B cell (primary cell): Measurements from ENCODE around the gene NUDT14. TPM values are rescaled to one million over a fixed set of nuclear protein-coding genes. Genes with fewer than 3 reads are reported as not detected.

Experiments
- ATAC-seq: fragments of 200-7000 bp; cut with Tn5 transposase; one replicate; pipeline ENCODE4 v1.10.0; 2021; ENCODE audit warnings: low read depth, mild to moderate bottlenecking, moderate number of reproducible peaks, moderate library complexity
- CTCF ChIA-PET: fragments of 350-600 bp; sonication (Branson Sonifier 250); formaldehyde crosslinking; loops from one replicate; lab custom pipeline; 2021; ENCODE audit warnings: antibody characterized with exemption, inconsistent platforms; lab: Charles Lee
- POLR2A ChIA-PET: fragments of 350-600 bp; sonication (Branson Sonifier 250); formaldehyde crosslinking; loops from one replicate; lab custom pipeline; 2021; ENCODE audit warnings: antibody characterized with exemption; lab: Charles Lee
- DNase-seq: peaks from one replicate; pipeline ENCODE4 v3.0.0; 2013
- H2AFZ ChIP-seq: 2 replicates; pipeline ENCODE4 v1.6.1; 2012; ENCODE audit warnings: mild to moderate bottlenecking, low read depth, low read length; ENCODE audit not compliant: insufficient read depth, poor library complexity, severe bottlenecking
- H3K27ac ChIP-seq, 2 donors: 1 replicate in 1 of 2; 2 replicates in 1 of 2; pipeline ENCODE4 v1.5.1; 2012 to 2013; ENCODE audit warnings: low read length in 2 of 2, mild to moderate bottlenecking in 2 of 2, moderate library complexity in 1 of 2
- H3K27me3 ChIP-seq, 4 experiments: fragments of 200-600 bp in 1 of 4; sonication (generic) in 1 of 4; replicated peaks in 1 of 4; 1 replicate in 2 of 4; 2 replicates in 2 of 4; pipeline versions ENCODE4 v1.6.1 to v1.7.0; 2013 to 2016; ENCODE audit warnings: low read length in 3 of 4, mild to moderate bottlenecking in 2 of 4, mixed read lengths in 1 of 4, moderate library complexity in 1 of 4; ENCODE audit not compliant: insufficient read depth in 4 of 4, control insufficient read depth in 3 of 4; ENCODE audit errors: control extremely low read depth in 1 of 4
- H3K36me3 ChIP-seq, 2 experiments: replicated peaks in 1 of 2; 1 replicate in 1 of 2; 2 replicates in 1 of 2; pipeline versions ENCODE4 v1.6.1 to v1.7.1; 2013; ENCODE audit warnings: low read length in 1 of 2; ENCODE audit not compliant: insufficient read depth in 2 of 2, control insufficient read depth in 1 of 2; ENCODE audit errors: control extremely low read depth in 1 of 2, extremely low read depth in 1 of 2
- H3K4me1 ChIP-seq, 2 donors: fragments of 200-600 bp in 1 of 2; sonication (generic) in 1 of 2; 1 replicate in 1 of 2; 2 replicates in 1 of 2; pipeline versions ENCODE4 v1.5.1 to v1.6.1; 2013 to 2017; ENCODE audit warnings: low read length in 2 of 2; ENCODE audit not compliant: control insufficient read depth in 2 of 2, insufficient read depth in 2 of 2
- H3K4me2 ChIP-seq: replicated peaks from 2 replicates; pipeline ENCODE3; 2012; ENCODE audit warnings: mild to moderate bottlenecking, low read depth, low read length; ENCODE audit not compliant: poor library complexity, severe bottlenecking
- H3K4me3 ChIP-seq, 5 experiments: fragments of 200-600 bp in 1 of 5; sonication (generic) in 1 of 5; 1 replicate in 3 of 5; 2 replicates in 2 of 5; pipeline versions ENCODE4 v1.5.1 to v1.7.0; 2011 to 2016; ENCODE audit warnings: low read length in 4 of 5, mild to moderate bottlenecking in 4 of 5, low read depth in 2 of 5, control low read depth in 1 of 5, moderate library complexity in 1 of 5; ENCODE audit not compliant: insufficient read depth in 1 of 5; ENCODE audit errors: control extremely low read depth in 1 of 5, extremely low read depth in 1 of 5
- H3K79me2 ChIP-seq: fragments of 200-600 bp; sonication (generic); one replicate; pipeline ENCODE4 v1.6.0; 2016; ENCODE audit warnings: low read length; ENCODE audit not compliant: control insufficient read depth, insufficient read depth
- H3K9ac ChIP-seq: fragments of 200-600 bp; sonication (generic); 2 replicates; pipeline ENCODE4 v1.6.1; 2017; ENCODE audit warnings: mild to moderate bottlenecking, low read length, moderate library complexity
- H3K9me3 ChIP-seq, 3 donors: one replicate each; pipeline versions ENCODE4 v1.6.1 to v1.7.1; 2013; ENCODE audit warnings: low read length in 2 of 3; ENCODE audit not compliant: control insufficient read depth in 2 of 3, insufficient read depth in 1 of 3; ENCODE audit errors: control extremely low read depth in 1 of 3
- H4K20me1 ChIP-seq: 2 replicates; pipeline ENCODE4 v1.6.0; 2012; ENCODE audit warnings: mild to moderate bottlenecking, low read length; ENCODE audit not compliant: insufficient read depth, control insufficient read depth, poor library complexity, severe bottlenecking
- H3K27ac Mint-ChIP-seq: one replicate; pipeline ENCODE4 v1.8.0; 2021; ENCODE audit warnings: mixed read lengths
- H3K27me3 Mint-ChIP-seq: one replicate; pipeline ENCODE4 v1.8.0; 2021; ENCODE audit warnings: mixed read lengths
- H3K4me1 Mint-ChIP-seq: one replicate; pipeline ENCODE4 v1.8.0; 2021; ENCODE audit warnings: mixed read lengths
- H3K4me3 Mint-ChIP-seq: one replicate; pipeline ENCODE4 v1.8.0; 2021; ENCODE audit warnings: mixed read lengths
- H3K9me3 Mint-ChIP-seq: one replicate; pipeline ENCODE4 v1.8.0; 2022; ENCODE audit warnings: mixed read lengths; ENCODE audit not compliant: insufficient read depth
- EZH2 ChIP-seq: IDR thresholded peaks from 2 replicates; pipeline ENCODE4 v1.6.1; 2012; ENCODE audit warnings: borderline replicate concordance, low read depth, mild to moderate bottlenecking, moderate library complexity, low read length; ENCODE audit not compliant: insufficient read depth, poor library complexity, severe bottlenecking
- WGBS: methylation state at CpG from one replicate; pipeline ENCODE4 v1.1.5; 2013; ENCODE audit warnings: missing lambda C conversion rate; ENCODE audit not compliant: insufficient coverage; 5-methylcytosine and 5-hydroxymethylcytosine counted together
- intact Hi-C: fragments of 100-400 bp; cut with micrococcal nuclease; formaldehyde crosslinking; loops from one replicate; pipeline ENCODE4 v1.10.0; 2022
- polyA plus RNA-seq: library from polyadenylated mRNA; depleted of rRNA; stranded (reverse); fragments of >200 nt; gene quantifications from 2 replicates; pipeline ENCODE4 v1.2.3, GENCODE V29; 2012
- total RNA-seq, 2 donors: library from RNA; stranded (reverse); fragments of 120-200 nt in 1 of 2; gene quantifications; 1 replicate in 1 of 2; 2 replicates in 1 of 2; pipeline versions ENCODE4 v1.2.3 to v1.2.4, GENCODE V29; 2013 to 2022
- TF ChIP-seq, protein P1 (sequence below): fragments of 200-600 bp; IDR thresholded peaks from one replicate; pipeline ENCODE4 v1.8.0; 2022; ENCODE audit warnings: antibody characterized with exemption, mild to moderate bottlenecking

The NUDT14 gene
- total and polyA plus RNA-seq, 2 donors (not counting 1 experiment from before 2014, with no cell fraction given) = 17.4 to 31.6 TPM

DNA sequence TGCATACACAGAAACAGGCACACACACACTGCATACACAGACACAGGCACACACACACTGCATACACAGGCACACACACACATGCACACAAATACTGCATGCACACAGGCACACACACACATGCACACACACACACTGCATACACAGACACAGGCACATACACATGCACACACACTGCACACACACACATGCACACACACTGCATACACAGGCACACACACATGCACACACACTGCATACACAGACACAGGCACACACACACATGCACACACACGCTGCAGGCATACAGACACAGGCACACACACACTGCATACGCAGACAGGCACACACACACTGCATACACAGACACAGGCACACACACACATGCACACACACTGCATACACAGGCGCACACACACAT, 34.5 kb upstream of the NUDT14 start:
- H3K27ac ChIP-seq = no peak overlapping the region
- WGBS = 79% methylated on average over 3 of the region's 3 CpGs
- peaks cover 2 to 39% of the 10 kb centered on the region in 2 experiments for H3K36me3 ChIP-seq
- no peaks in the 10 kb centered on the region for H3K4me1 Mint-ChIP-seq
- H3K27me3 ChIP-seq = no peaks in the 10 kb centered on the region
- POLR2A ChIA-PET = no interaction called here
- no peak overlapping the region for H3K4me3 Mint-ChIP-seq
- H2AFZ ChIP-seq = no peak overlapping the region
- H3K4me1 ChIP-seq = no peaks in the 10 kb centered on the region
- CTCF ChIA-PET = no interaction called here
- no peak overlapping the region for H3K4me2 ChIP-seq
- TF ChIP-seq EZH2 = no peak
- TF ChIP-seq, protein P1, sequence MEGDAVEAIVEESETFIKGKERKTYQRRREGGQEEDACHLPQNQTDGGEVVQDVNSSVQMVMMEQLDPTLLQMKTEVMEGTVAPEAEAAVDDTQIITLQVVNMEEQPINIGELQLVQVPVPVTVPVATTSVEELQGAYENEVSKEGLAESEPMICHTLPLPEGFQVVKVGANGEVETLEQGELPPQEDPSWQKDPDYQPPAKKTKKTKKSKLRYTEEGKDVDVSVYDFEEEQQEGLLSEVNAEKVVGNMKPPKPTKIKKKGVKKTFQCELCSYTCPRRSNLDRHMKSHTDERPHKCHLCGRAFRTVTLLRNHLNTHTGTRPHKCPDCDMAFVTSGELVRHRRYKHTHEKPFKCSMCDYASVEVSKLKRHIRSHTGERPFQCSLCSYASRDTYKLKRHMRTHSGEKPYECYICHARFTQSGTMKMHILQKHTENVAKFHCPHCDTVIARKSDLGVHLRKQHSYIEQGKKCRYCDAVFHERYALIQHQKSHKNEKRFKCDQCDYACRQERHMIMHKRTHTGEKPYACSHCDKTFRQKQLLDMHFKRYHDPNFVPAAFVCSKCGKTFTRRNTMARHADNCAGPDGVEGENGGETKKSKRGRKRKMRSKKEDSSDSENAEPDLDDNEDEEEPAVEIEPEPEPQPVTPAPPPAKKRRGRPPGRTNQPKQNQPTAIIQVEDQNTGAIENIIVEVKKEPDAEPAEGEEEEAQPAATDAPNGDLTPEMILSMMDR = no peak
- peaks cover 2% of the 10 kb centered on the region for H3K79me2 ChIP-seq
- H3K27ac Mint-ChIP-seq = no peak overlapping the region
- H4K20me1 ChIP-seq = peaks cover 20% of the 10 kb centered on the region
- no peaks in the 10 kb centered on the region for H3K9me3 Mint-ChIP-seq
- intact Hi-C loops = no loop called here
- H3K9ac ChIP-seq = no peak overlapping the region
- ATAC-seq (no peak), DNase-seq (no peak)
- H3K27me3 Mint-ChIP-seq = no peaks in the 10 kb centered on the region
- no peak overlapping the region for H3K4me3 ChIP-seq
- H3K9me3 ChIP-seq = peaks cover 0 to 7% (median 0%) of the 10 kb centered on the region in 3 donors

DNA sequence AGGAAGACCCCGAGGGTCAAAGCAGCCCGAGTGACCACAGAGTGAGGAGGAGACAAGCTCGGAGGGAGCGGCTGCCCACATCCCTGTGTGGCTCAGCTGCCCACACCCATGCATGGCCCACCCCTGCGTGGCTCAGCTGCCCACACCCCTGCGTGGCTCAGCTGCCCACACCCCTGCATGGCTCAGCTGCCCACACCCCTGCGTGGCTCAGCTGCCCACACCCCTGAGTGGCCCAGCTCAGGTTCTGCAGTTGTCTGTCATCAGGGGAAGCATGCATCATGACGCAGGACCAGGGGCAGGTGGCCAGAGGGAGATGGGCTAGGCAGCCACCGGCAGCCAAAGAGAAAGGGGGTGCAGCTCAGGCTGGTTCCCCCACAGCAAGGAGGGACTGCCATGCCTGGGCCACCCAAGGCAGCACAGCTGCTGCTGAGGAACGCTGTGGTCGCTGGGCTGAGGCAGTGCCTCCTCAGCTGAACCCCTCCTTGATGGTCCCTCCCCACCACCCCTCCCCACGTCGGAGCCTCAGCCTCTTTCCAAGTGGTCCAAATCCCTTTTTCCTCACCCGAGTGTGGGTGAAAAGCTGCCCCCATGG, 33.3 kb upstream of the NUDT14 start:
- no peak overlapping the region for H3K4me3 Mint-ChIP-seq
- no peaks in the 10 kb centered on the region for H3K9me3 Mint-ChIP-seq
- no peaks in the 10 kb centered on the region for H3K4me1 ChIP-seq
- no peaks in the 10 kb centered on the region for H3K27me3 ChIP-seq
- intact Hi-C loops = no loop called here
- H3K27me3 Mint-ChIP-seq = no peaks in the 10 kb centered on the region
- no peak overlapping the region for H3K4me2 ChIP-seq
- no peak for ATAC-seq
- peaks cover 14% of the 10 kb centered on the region for H4K20me1 ChIP-seq
- WGBS = 92% methylated on average over 13 of the region's 14 CpGs
- no peaks in the 10 kb centered on the region for H3K4me1 Mint-ChIP-seq
- H3K36me3 ChIP-seq = peaks cover 2 to 35% of the 10 kb centered on the region in 2 experiments
- H3K27ac Mint-ChIP-seq = no peak overlapping the region
- DNase-seq = no peak
- peaks cover 0 to 7% (median 0%) of the 10 kb centered on the region in 3 donors for H3K9me3 ChIP-seq
- no peak overlapping the region for H3K27ac ChIP-seq
- ChIA-PET CTCF (no interaction called here), POLR2A (interaction anchor here (0.7 kb wide), 1 partner anchor 14 kb away, joined by 3 read pairs; no protein-coding TSS in a partner anchor)
- H3K4me3 ChIP-seq = no peak overlapping the region
- H2AFZ ChIP-seq = no peak overlapping the region
- peaks cover 2% of the 10 kb centered on the region for H3K79me2 ChIP-seq
- TF ChIP-seq EZH2 = no peak
- TF ChIP-seq, protein P1 = no peak
- no peak overlapping the region for H3K9ac ChIP-seq
